GM19023 (cell line): ENCODE data around the gene GSTT2B.
A peak's percentile ranks its signal among the peaks of the same experiment; 100 is the strongest.
"Not testable (repeated sequence)": the region's sequence is repeated elsewhere in the genome, so short reads cannot be mapped to it uniquely, and the experiment has no call there.

Experiments
- ATAC-seq: cut with Tn5 transposase; IDR thresholded peaks from one replicate; pipeline ENCODE4 v1.9.1; 2021; ENCODE audit warnings: mild to moderate bottlenecking, moderate library complexity; ENCODE audit not compliant: unreplicated experiment

The GSTT2B gene

GRCh38 chr22:23951383-23951782, 9.6 kb downstream of the GSTT2B start:
- ATAC-seq: not testable (repeated sequence)

- ATAC-seq: not testable (repeated sequence)
Observed at GRCh38 chr22:23949764-23950163, 11.2 kb downstream of the GSTT2B start.

GRCh38 chr22:23947391-23947790, 13.6 kb downstream of the GSTT2B start:
- ATAC-seq: not testable (repeated sequence)

GRCh38 chr22:23940166-23940565, 20.8 kb downstream of the GSTT2B start:
- ATAC-seq: not testable (repeated sequence)

- ATAC-seq: no peak
Observed at GRCh38 chr22:23939017-23939357, 22.0 kb downstream of the GSTT2B start.

- ATAC-seq: no peak
Observed at GRCh38 chr22:23938328-23939016, 22.5 kb downstream of the GSTT2B start.

GRCh38 chr22:23926561-23926960, 34.4 kb downstream of the GSTT2B start:
- ATAC-seq: no peak

- ATAC-seq: no peak
Observed at GRCh38 chr22:23925020-23925606, 35.9 kb downstream of the GSTT2B start.

- ATAC-seq: no peak
Observed at GRCh38 chr22:23922921-23923320, 38.1 kb downstream of the GSTT2B start.

- ATAC-seq: not testable (repeated sequence)
Observed at GRCh38 chr22:23921586-23922201, 39.3 kb downstream of the GSTT2B start.

GRCh38 chr22:23920267-23920611, 40.8 kb downstream of the GSTT2B start:
- not testable (repeated sequence) for ATAC-seq

GRCh38 chr22:23915290-23915689, 45.7 kb downstream of the GSTT2B start:
- no peak for ATAC-seq

GRCh38 chr22:23913661-23914353, 47.2 kb downstream of the GSTT2B start:
- peak; percentile 91 for ATAC-seq

GRCh38 chr22:23913306-23913660, 47.7 kb downstream of the GSTT2B start:
- peak; percentile 12 for ATAC-seq

GRCh38 chr22:23912293-23912903, 48.6 kb downstream of the GSTT2B start:
- no peak for ATAC-seq

- ATAC-seq: no peak
Observed at GRCh38 chr22:23911318-23911980, 49.5 kb downstream of the GSTT2B start.

- ATAC-seq: no peak
Observed at GRCh38 chr22:23910496-23911190, 50.4 kb downstream of the GSTT2B start.

GRCh38 chr22:23909296-23909898, 51.6 kb downstream of the GSTT2B start:
- ATAC-seq: no peak

- ATAC-seq: no peak
Observed at GRCh38 chr22:23908587-23909205, 52.3 kb downstream of the GSTT2B start.
